ENCODE measurements around the gene XCR1. TPM values are rescaled to one million over a fixed set of nuclear protein-coding genes. Genes with fewer than 3 reads are reported as not detected.
"Not testable (repeated sequence)": the region's sequence is repeated elsewhere in the genome, so short reads cannot be mapped to it uniquely, and the experiment has no call there.

The XCR1 gene
- total RNA-seq, 4 donors from 2014 or later, result 0.38 to 8.2 (median 3.0) TPM

GRCh38 chr3:46061108-46061720 lies 33.9 kb upstream of the XCR1 start:
- intact Hi-C loops (cut with DNase I; ENCODE audit: low total_unique reads), result no loop called here
- WGBS, 2 donors, result 76 to 82% methylated on average over 3 of the region's 3 CpGs
- TF ChIP-seq CTCF (IDR thresholded peaks at IDR 0.05), result no peak
- no peak for TF ChIP-seq POLR2A (IDR thresholded peaks at IDR 0.05)
- DNase-seq (ENCODE audit: low spot score in 2 of 2), result no peak
- no peak overlapping the region for H3K4me3 ChIP-seq (ENCODE audit: low read depth, poor library complexity, severe bottlenecking)

- DNase-seq (ENCODE audit: low spot score in 2 of 2), result no peak
- WGBS, 2 donors, result 66 to 74% methylated on average over 2 of the region's 2 CpGs
- H3K4me3 ChIP-seq (ENCODE audit: low read depth, poor library complexity, severe bottlenecking), result no peak overlapping the region
- no peak for TF ChIP-seq CTCF (IDR thresholded peaks at IDR 0.05)
- no peak for TF ChIP-seq POLR2A (IDR thresholded peaks at IDR 0.05)
- intact Hi-C loops (cut with DNase I; ENCODE audit: low total_unique reads), result no loop called here
Observed at GRCh38 chr3:46060551-46060950, 33.3 kb upstream of the XCR1 start.

GRCh38 chr3:46059432-46059831 lies 32.1 kb upstream of the XCR1 start:
- H3K4me3 ChIP-seq (ENCODE audit: low read depth, poor library complexity, severe bottlenecking), result no peak overlapping the region
- TF ChIP-seq POLR2A (IDR thresholded peaks at IDR 0.05), result no peak
- TF ChIP-seq CTCF (IDR thresholded peaks at IDR 0.05), result no peak
- 56 to 61% methylated on average over 3 of the region's 3 CpGs for WGBS, 2 donors
- intact Hi-C loops (cut with DNase I; ENCODE audit: low total_unique reads), result no loop called here
- DNase-seq (ENCODE audit: low spot score in 2 of 2), result no peak

- 89 to 93% methylated on average over 1 of the region's 1 CpG for WGBS, 2 donors
- intact Hi-C loops (cut with DNase I; ENCODE audit: low total_unique reads), result no loop called here
- DNase-seq (ENCODE audit: low spot score in 2 of 2), result no peak
- no peak overlapping the region for H3K4me3 ChIP-seq (ENCODE audit: low read depth, poor library complexity, severe bottlenecking)
- no peak for TF ChIP-seq POLR2A (IDR thresholded peaks at IDR 0.05)
- TF ChIP-seq CTCF (IDR thresholded peaks at IDR 0.05), result no peak
Observed at GRCh38 chr3:46058981-46059380, 31.7 kb upstream of the XCR1 start.

- no peak overlapping the region for H3K4me3 ChIP-seq (ENCODE audit: low read depth, poor library complexity, severe bottlenecking)
- intact Hi-C loops (cut with DNase I; ENCODE audit: low total_unique reads), result no loop called here
- 61 to 91% methylated on average over 2 to 3 of the region's 3 CpGs for WGBS, 2 donors
- no peak for DNase-seq (ENCODE audit: low spot score in 2 of 2)
- TF ChIP-seq CTCF (IDR thresholded peaks at IDR 0.05) (no peak), POLR2A (IDR thresholded peaks at IDR 0.05) (no peak)
Observed at GRCh38 chr3:46057716-46058115, 30.4 kb upstream of the XCR1 start.

- H3K4me3 ChIP-seq (ENCODE audit: low read depth, poor library complexity, severe bottlenecking), result no peak overlapping the region
- no peak for TF ChIP-seq POLR2A (IDR thresholded peaks at IDR 0.05)
- TF ChIP-seq CTCF (IDR thresholded peaks at IDR 0.05), result no peak
- no peak for DNase-seq (ENCODE audit: low spot score in 2 of 2)
- WGBS, 2 donors, result 88 to 89% methylated on average over 2 of the region's 2 CpGs
- intact Hi-C loops (cut with DNase I; ENCODE audit: low total_unique reads), result no loop called here
Observed at GRCh38 chr3:46056686-46057085, 29.4 kb upstream of the XCR1 start.

GRCh38 chr3:46053761-46054515 lies 26.7 kb upstream of the XCR1 start:
- not testable (repeated sequence) for H3K4me3 ChIP-seq (ENCODE audit: low read depth, poor library complexity, severe bottlenecking)

GRCh38 chr3:46053265-46053664 lies 26.0 kb upstream of the XCR1 start:
- intact Hi-C loops (cut with DNase I; ENCODE audit: low total_unique reads); H3K4me3 ChIP-seq (ENCODE audit: low read depth, poor library complexity, severe bottlenecking); DNase-seq (ENCODE audit: low spot score in 2 of 2): not testable (repeated sequence)
- WGBS, 2 donors, result 75 to 84% methylated on average over 8 of the region's 8 CpGs

More at GRCh38 chr3:46053761-46054515, 26.7 kb upstream of the XCR1 start:
- WGBS, 2 donors, result 86% methylated on average over 13 of the region's 13 CpGs
- DNase-seq (ENCODE audit: low spot score in 2 of 2); intact Hi-C loops (cut with DNase I; ENCODE audit: low total_unique reads): not testable (repeated sequence)
